Right lobe of liver (tissue), 4 donors: Measurements from ENCODE around the gene TTC39A.

Experiments used
- POLR2A ChIP-seq: fragments of 450-650 bp; IDR thresholded peaks from one replicate; pipeline ENCODE4 v1.6.1; 2017; ENCODE audit warnings: antibody characterized with exemption, mild to moderate bottlenecking
- TF ChIP-seq, protein P1 (sequence below), 4 donors: fragments of 200-600 bp in 3 of 4; fragments of 450-650 bp in 1 of 4; IDR thresholded peaks; one replicate each; pipeline versions ENCODE4 v1.5.1 to v1.8.0; 2016 to 2022; ENCODE audit warnings: antibody characterized with exemption in 4 of 4, mild to moderate bottlenecking in 2 of 4
- donor health status: DM: no; HTN: no; CAD: no.
- donor health status: DM: no; HTN: no; CAD: no.
- donor health status: DM: no; HTN: yes; CAD: no.

DNA sequence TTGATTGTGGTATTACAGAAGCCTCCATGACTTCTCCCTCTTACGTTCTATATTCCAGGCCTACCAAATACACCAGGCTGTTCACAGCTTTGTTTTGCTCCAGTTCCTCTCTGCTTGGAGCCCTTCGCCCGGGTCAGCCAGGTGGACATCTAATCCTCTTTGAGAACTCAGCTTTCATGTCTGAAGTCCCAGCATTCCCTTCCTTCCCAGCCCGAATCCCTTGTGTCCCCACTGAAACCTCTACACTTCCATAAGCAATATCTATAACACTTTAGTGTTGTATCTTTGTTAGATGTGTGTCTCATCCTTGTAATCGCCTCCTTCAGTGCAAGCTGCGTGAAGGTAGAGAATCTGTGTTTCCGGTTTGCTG lies 92.3 kb downstream of the TTC39A start:
- TF ChIP-seq, protein P1, sequence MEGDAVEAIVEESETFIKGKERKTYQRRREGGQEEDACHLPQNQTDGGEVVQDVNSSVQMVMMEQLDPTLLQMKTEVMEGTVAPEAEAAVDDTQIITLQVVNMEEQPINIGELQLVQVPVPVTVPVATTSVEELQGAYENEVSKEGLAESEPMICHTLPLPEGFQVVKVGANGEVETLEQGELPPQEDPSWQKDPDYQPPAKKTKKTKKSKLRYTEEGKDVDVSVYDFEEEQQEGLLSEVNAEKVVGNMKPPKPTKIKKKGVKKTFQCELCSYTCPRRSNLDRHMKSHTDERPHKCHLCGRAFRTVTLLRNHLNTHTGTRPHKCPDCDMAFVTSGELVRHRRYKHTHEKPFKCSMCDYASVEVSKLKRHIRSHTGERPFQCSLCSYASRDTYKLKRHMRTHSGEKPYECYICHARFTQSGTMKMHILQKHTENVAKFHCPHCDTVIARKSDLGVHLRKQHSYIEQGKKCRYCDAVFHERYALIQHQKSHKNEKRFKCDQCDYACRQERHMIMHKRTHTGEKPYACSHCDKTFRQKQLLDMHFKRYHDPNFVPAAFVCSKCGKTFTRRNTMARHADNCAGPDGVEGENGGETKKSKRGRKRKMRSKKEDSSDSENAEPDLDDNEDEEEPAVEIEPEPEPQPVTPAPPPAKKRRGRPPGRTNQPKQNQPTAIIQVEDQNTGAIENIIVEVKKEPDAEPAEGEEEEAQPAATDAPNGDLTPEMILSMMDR (IDR thresholded peaks at IDR 0.05) = no peak
- TF ChIP-seq POLR2A = no peak
